GM12873 (cell line): ENCODE results near the gene NT5DC1.

Experiments
- TF ChIP-seq, protein P1 (sequence below): IDR thresholded peaks from 2 replicates; pipeline ENCODE4 v1.5.1; 2012; ENCODE audit warnings: low read depth, mild to moderate bottlenecking, moderate library complexity, low read length, control low read depth; ENCODE audit not compliant: insufficient read depth; ENCODE audit errors: missing control alignments

NT5DC1 gene

GRCh38 chr6:116221911-116222310 is 121.3 kb downstream of the NT5DC1 start:
- TF ChIP-seq, protein P1, sequence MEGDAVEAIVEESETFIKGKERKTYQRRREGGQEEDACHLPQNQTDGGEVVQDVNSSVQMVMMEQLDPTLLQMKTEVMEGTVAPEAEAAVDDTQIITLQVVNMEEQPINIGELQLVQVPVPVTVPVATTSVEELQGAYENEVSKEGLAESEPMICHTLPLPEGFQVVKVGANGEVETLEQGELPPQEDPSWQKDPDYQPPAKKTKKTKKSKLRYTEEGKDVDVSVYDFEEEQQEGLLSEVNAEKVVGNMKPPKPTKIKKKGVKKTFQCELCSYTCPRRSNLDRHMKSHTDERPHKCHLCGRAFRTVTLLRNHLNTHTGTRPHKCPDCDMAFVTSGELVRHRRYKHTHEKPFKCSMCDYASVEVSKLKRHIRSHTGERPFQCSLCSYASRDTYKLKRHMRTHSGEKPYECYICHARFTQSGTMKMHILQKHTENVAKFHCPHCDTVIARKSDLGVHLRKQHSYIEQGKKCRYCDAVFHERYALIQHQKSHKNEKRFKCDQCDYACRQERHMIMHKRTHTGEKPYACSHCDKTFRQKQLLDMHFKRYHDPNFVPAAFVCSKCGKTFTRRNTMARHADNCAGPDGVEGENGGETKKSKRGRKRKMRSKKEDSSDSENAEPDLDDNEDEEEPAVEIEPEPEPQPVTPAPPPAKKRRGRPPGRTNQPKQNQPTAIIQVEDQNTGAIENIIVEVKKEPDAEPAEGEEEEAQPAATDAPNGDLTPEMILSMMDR: no peak

DNA sequence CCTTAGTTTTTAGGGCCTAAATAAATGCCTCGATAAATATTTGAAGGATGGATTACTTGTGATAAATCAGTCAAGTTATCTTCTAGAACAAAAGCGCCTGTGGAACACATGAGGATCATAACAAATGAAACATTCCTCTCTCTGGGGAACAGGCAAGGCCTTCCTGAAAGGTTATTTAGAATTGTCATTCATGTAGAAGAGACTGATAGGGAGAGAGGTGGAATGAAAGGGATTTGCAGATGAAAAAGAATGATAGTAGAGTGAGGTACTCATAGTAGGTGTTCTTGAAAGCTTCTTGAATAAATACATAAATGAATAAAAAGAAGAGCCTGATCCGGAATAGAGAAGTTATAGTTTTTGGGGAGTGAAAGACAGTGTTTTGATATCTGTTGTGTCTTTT is 122.7 kb downstream of the NT5DC1 start:
- TF ChIP-seq, protein P1: no peak

DNA sequence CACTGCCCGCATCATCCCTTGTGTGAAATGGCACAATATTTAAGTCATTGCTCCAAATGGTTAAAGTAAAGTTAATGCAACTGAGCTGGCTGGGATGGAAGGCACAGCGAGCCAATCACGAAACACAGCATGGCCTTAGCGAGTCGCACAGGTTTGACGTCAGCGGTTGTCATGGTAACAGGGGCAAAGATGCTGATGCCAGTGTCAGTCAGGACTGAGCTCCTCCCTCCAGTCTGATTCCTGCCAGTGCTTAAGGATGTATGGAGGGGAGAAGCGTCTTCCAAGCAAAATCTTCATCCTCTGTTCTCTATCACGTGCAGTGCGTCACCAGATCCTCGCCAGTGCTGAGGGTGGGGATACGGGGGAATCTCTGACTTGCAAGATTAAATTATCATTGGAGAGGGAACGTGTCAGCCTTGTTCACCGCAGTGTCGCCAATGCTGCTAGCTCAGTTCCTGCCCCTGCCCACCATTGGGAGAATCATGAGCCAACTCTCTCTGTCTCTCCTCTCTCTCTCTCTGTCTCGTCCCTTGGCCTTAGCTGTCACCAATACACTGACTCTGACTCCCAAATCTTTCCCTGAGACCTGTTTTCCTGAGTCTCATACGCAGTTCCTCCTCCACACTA is 128.7 kb downstream of the NT5DC1 start:
- TF ChIP-seq, protein P1: no peak

DNA sequence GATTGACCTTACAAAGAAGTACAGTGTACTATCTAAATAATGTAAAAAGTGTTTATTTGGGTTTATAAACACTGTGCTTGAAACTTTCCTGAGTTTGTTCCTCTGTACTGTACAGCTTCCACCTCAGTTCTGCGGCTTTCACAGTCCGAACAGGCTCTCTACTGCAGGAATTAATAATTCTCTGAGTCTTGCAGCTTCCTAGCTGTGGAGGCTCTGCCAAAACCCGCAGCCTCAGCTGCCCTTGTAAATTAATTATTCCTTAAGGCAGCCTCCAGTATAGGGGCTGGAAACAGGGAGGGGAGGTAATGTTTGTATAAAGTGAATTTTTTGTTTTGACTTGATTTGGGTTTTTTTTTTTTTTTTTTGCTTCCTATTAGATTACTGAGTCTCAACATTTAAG is 134.0 kb downstream of the NT5DC1 start:
- TF ChIP-seq, protein P1: no peak

GRCh38 chr6:116238083-116238482 is 137.4 kb downstream of the NT5DC1 start:
- TF ChIP-seq, protein P1: no peak

GRCh38 chr6:116239256-116239655 is 138.6 kb downstream of the NT5DC1 start:
- TF ChIP-seq, protein P1: no peak

- TF ChIP-seq, protein P1: no peak
These were observed 139.2 kb downstream of the NT5DC1 start for GRCh38 chr6:116239856-116240255.
